SK-N-SH treated with all-trans-retinoic acid at 6 μM for 48 hours (cell line): ENCODE measurements around the gene MPZL2.

Experiments
- BACH2 ChIP-seq: fragments of 250-450 bp; sonication (Bioruptor Pico); IDR thresholded peaks from 2 replicates; pipeline ENCODE4 v1.9.0; 2021; ENCODE audit warnings: mild to moderate bottlenecking, borderline replicate concordance
- CREB5 ChIP-seq: fragments of 250-450 bp; sonication (Bioruptor Pico); IDR thresholded peaks from 2 replicates; pipeline ENCODE4 v1.5.1; 2020; ENCODE audit warnings: low read depth, mild to moderate bottlenecking, moderate library complexity
- ESRRG ChIP-seq: fragments of 250-450 bp; sonication (Bioruptor Pico); IDR thresholded peaks from 2 replicates; pipeline ENCODE4 v1.6.1; 2021; ENCODE audit warnings: mild to moderate bottlenecking
- GLIS3 ChIP-seq: fragments of 250-450 bp; sonication (Bioruptor Pico); IDR thresholded peaks from 2 replicates; pipeline ENCODE4 v1.5.0; 2020; ENCODE audit warnings: mild to moderate bottlenecking, moderate library complexity
- ISL1 ChIP-seq: fragments of 250-450 bp; sonication (Bioruptor Pico); IDR thresholded peaks from 2 replicates; pipeline ENCODE4 v2.1.2; 2022; ENCODE audit warnings: mild to moderate bottlenecking, moderate library complexity
- OSR1 ChIP-seq: fragments of 250-450 bp; sonication (Bioruptor Pico); IDR thresholded peaks from 2 replicates; pipeline ENCODE4 v1.8.0; 2022; ENCODE audit warnings: moderate library complexity, mild to moderate bottlenecking, inconsistent platforms
- SNAI2 ChIP-seq: fragments of 250-450 bp; sonication (Bioruptor Pico); IDR thresholded peaks from 2 replicates; pipeline ENCODE4 v1.5.0; 2020; ENCODE audit warnings: mild to moderate bottlenecking, moderate library complexity
- TCF4 ChIP-seq: fragments of 250-450 bp; sonication (Bioruptor Pico); IDR thresholded peaks from 2 replicates; pipeline ENCODE4 v1.8.0; 2021; ENCODE audit warnings: mild to moderate bottlenecking, moderate library complexity, borderline replicate concordance
- TOX ChIP-seq: fragments of 250-450 bp; sonication (Bioruptor Pico); IDR thresholded peaks from 2 replicates; pipeline ENCODE4 v1.8.0; 2021; ENCODE audit warnings: mild to moderate bottlenecking, moderate library complexity, borderline replicate concordance
- ZFP3 ChIP-seq: fragments of 250-450 bp; sonication (Bioruptor Pico); IDR thresholded peaks from 2 replicates; pipeline ENCODE4 v1.5.0; 2020; ENCODE audit warnings: mild to moderate bottlenecking, moderate library complexity
- ZFP30 ChIP-seq: fragments of 450-650 bp; formaldehyde crosslinking; IDR thresholded peaks from 2 replicates; pipeline ENCODE4 v1.5.0; 2022; ENCODE audit warnings: mild to moderate bottlenecking, moderate library complexity
- ZNF8 ChIP-seq: fragments of 450-650 bp; formaldehyde crosslinking; IDR thresholded peaks from 2 replicates; pipeline ENCODE4 v1.5.0; 2020; ENCODE audit warnings: mild to moderate bottlenecking, moderate library complexity
- TF ChIP-seq, protein P1 (sequence below): fragments of 250-450 bp; sonication (Bioruptor Pico); IDR thresholded peaks from 2 replicates; pipeline ENCODE4 v1.8.0; 2020; ENCODE audit warnings: mild to moderate bottlenecking, moderate library complexity, borderline replicate concordance
- TF ChIP-seq, protein P2 (sequence below): fragments of 250-450 bp; sonication (Bioruptor Pico); IDR thresholded peaks from 2 replicates; pipeline ENCODE4 v1.5.1; 2021; ENCODE audit warnings: mild to moderate bottlenecking, moderate library complexity

GRCh38 chr11:118258410-118258809 is 5.7 kb downstream of the MPZL2 start:
- TF ChIP-seq, protein P1, sequence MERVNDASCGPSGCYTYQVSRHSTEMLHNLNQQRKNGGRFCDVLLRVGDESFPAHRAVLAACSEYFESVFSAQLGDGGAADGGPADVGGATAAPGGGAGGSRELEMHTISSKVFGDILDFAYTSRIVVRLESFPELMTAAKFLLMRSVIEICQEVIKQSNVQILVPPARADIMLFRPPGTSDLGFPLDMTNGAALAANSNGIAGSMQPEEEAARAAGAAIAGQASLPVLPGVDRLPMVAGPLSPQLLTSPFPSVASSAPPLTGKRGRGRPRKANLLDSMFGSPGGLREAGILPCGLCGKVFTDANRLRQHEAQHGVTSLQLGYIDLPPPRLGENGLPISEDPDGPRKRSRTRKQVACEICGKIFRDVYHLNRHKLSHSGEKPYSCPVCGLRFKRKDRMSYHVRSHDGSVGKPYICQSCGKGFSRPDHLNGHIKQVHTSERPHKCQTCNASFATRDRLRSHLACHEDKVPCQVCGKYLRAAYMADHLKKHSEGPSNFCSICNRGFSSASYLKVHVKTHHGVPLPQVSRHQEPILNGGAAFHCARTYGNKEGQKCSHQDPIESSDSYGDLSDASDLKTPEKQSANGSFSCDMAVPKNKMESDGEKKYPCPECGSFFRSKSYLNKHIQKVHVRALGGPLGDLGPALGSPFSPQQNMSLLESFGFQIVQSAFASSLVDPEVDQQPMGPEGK (CRISPR knock-in tag) = no peak
- TF ChIP-seq GLIS3 (CRISPR knock-in tag) = no peak
- no peak for TF ChIP-seq SNAI2 (CRISPR knock-in tag)
- no peak for TF ChIP-seq ZNF8 (CRISPR knock-in tag)
- TF ChIP-seq ESRRG = no peak
- TF ChIP-seq TCF4 (CRISPR knock-in tag) = no peak
- TF ChIP-seq CREB5 (CRISPR knock-in tag) = no peak
- TF ChIP-seq, protein P2, sequence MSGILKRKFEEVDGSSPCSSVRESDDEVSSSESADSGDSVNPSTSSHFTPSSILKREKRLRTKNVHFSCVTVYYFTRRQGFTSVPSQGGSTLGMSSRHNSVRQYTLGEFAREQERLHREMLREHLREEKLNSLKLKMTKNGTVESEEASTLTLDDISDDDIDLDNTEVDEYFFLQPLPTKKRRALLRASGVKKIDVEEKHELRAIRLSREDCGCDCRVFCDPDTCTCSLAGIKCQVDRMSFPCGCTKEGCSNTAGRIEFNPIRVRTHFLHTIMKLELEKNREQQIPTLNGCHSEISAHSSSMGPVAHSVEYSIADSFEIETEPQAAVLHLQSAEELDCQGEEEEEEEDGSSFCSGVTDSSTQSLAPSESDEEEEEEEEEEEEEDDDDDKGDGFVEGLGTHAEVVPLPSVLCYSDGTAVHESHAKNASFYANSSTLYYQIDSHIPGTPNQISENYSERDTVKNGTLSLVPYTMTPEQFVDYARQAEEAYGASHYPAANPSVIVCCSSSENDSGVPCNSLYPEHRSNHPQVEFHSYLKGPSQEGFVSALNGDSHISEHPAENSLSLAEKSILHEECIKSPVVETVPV (CRISPR knock-in tag) = no peak
- TF ChIP-seq ISL1 (CRISPR knock-in tag) = no peak
- no peak for TF ChIP-seq ZFP3
- TF ChIP-seq BACH2 (CRISPR knock-in tag) = no peak
- no peak for TF ChIP-seq ZFP30 (CRISPR knock-in tag)
- TF ChIP-seq OSR1 (CRISPR knock-in tag) = no peak
- TF ChIP-seq TOX = no peak
